ENCODE measurements around the gene NKX2-1. TPM values are rescaled to one million over a fixed set of nuclear protein-coding genes. Genes with fewer than 3 reads are reported as not detected.

The NKX2-1 gene
- total and polyA plus RNA-seq, 10 of the 15 experiments (the other 5 are each of a cell fraction or from before 2014, with no cell fraction given): 0.03 TPM; not detected in 9

GRCh38 chr14:36503771-36504741 lies 16.0 kb downstream of the NKX2-1 start (continued):
- TF ChIP-seq MYC (IDR thresholded peaks at IDR 0.05; ENCODE audit: insufficient read depth, insufficient read length, insufficient replicate concordance, low read length, severe bottlenecking): no peak
- TF ChIP-seq E4F1 (IDR thresholded peaks at IDR 0.05; ENCODE audit: borderline replicate concordance, partially characterized antibody): no peak
- TF ChIP-seq SIN3A (IDR thresholded peaks at IDR 0.05; ENCODE audit: low read depth, low read length): no peak
- TF ChIP-seq, protein P1, sequence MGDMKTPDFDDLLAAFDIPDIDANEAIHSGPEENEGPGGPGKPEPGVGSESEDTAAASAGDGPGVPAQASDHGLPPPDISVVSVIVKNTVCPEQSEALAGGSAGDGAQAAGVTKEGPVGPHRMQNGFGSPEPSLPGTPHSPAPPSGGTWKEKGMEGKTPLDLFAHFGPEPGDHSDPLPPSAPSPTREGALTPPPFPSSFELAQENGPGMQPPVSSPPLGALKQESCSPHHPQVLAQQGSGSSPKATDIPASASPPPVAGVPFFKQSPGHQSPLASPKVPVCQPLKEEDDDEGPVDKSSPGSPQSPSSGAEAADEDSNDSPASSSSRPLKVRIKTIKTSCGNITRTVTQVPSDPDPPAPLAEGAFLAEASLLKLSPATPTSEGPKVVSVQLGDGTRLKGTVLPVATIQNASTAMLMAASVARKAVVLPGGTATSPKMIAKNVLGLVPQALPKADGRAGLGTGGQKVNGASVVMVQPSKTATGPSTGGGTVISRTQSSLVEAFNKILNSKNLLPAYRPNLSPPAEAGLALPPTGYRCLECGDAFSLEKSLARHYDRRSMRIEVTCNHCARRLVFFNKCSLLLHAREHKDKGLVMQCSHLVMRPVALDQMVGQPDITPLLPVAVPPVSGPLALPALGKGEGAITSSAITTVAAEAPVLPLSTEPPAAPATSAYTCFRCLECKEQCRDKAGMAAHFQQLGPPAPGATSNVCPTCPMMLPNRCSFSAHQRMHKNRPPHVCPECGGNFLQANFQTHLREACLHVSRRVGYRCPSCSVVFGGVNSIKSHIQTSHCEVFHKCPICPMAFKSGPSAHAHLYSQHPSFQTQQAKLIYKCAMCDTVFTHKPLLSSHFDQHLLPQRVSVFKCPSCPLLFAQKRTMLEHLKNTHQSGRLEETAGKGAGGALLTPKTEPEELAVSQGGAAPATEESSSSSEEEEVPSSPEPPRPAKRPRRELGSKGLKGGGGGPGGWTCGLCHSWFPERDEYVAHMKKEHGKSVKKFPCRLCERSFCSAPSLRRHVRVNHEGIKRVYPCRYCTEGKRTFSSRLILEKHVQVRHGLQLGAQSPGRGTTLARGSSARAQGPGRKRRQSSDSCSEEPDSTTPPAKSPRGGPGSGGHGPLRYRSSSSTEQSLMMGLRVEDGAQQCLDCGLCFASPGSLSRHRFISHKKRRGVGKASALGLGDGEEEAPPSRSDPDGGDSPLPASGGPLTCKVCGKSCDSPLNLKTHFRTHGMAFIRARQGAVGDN (IDR thresholded peaks at IDR 0.05): no peak
- no peak for TF ChIP-seq IKZF2 (IDR thresholded peaks at IDR 0.05)
- TF ChIP-seq, protein P2, sequence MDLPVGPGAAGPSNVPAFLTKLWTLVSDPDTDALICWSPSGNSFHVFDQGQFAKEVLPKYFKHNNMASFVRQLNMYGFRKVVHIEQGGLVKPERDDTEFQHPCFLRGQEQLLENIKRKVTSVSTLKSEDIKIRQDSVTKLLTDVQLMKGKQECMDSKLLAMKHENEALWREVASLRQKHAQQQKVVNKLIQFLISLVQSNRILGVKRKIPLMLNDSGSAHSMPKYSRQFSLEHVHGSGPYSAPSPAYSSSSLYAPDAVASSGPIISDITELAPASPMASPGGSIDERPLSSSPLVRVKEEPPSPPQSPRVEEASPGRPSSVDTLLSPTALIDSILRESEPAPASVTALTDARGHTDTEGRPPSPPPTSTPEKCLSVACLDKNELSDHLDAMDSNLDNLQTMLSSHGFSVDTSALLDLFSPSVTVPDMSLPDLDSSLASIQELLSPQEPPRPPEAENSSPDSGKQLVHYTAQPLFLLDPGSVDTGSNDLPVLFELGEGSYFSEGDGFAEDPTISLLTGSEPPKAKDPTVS (IDR thresholded peaks at IDR 0.05; ENCODE audit: low read depth, low read length): no peak
- TF ChIP-seq, protein P3, sequence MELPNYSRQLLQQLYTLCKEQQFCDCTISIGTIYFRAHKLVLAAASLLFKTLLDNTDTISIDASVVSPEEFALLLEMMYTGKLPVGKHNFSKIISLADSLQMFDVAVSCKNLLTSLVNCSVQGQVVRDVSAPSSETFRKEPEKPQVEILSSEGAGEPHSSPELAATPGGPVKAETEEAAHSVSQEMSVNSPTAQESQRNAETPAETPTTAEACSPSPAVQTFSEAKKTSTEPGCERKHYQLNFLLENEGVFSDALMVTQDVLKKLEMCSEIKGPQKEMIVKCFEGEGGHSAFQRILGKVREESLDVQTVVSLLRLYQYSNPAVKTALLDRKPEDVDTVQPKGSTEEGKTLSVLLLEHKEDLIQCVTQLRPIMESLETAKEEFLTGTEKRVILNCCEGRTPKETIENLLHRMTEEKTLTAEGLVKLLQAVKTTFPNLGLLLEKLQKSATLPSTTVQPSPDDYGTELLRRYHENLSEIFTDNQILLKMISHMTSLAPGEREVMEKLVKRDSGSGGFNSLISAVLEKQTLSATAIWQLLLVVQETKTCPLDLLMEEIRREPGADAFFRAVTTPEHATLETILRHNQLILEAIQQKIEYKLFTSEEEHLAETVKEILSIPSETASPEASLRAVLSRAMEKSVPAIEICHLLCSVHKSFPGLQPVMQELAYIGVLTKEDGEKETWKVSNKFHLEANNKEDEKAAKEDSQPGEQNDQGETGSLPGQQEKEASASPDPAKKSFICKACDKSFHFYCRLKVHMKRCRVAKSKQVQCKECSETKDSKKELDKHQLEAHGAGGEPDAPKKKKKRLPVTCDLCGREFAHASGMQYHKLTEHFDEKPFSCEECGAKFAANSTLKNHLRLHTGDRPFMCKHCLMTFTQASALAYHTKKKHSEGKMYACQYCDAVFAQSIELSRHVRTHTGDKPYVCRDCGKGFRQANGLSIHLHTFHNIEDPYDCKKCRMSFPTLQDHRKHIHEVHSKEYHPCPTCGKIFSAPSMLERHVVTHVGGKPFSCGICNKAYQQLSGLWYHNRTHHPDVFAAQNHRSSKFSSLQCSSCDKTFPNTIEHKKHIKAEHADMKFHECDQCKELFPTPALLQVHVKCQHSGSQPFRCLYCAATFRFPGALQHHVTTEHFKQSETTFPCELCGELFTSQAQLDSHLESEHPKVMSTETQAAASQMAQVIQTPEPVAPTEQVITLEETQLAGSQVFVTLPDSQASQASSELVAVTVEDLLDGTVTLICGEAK (IDR thresholded peaks at IDR 0.05; ENCODE audit: borderline replicate concordance): no peak
- no peak for TF ChIP-seq SMAD1 (IDR thresholded peaks at IDR 0.05; ENCODE audit: low read depth, partially characterized antibody)
- no peak for TF ChIP-seq RUNX3 (IDR thresholded peaks at IDR 0.05; ENCODE audit: low read length)
- TF ChIP-seq NFIC (IDR thresholded peaks at IDR 0.05; ENCODE audit: low read depth, low read length): no peak
- TF ChIP-seq HDGF (IDR thresholded peaks at IDR 0.05): no peak
- no peak for TF ChIP-seq NR2C2 (IDR thresholded peaks at IDR 0.05; ENCODE audit: borderline replicate concordance, control insufficient read depth, insufficient read length, low read depth)
- TF ChIP-seq MLLT1 (IDR thresholded peaks at IDR 0.05): no peak

Measured in GM12878 (cell line).